NT2/D1 (cell line): ENCODE results near the gene ZNF621.

Source experiments
- DNase-seq: peaks from one replicate; pipeline ENCODE4 v3.0.0-alpha.2; 2011; ENCODE audit warnings: low read depth, low spot score
- H3K27me3 ChIP-seq: 2 replicates; pipeline ENCODE4 v1.6.0; 2011; ENCODE audit warnings: mild to moderate bottlenecking; ENCODE audit not compliant: insufficient read length, insufficient read depth
- H3K36me3 ChIP-seq: 2 replicates; pipeline ENCODE4 v1.6.1; 2011; ENCODE audit warnings: mild to moderate bottlenecking, low read length, mixed read lengths; ENCODE audit not compliant: insufficient read depth, insufficient read length
- H3K4me1 ChIP-seq: 2 replicates; pipeline ENCODE4 v1.5.1; 2011; ENCODE audit not compliant: insufficient read depth, insufficient read length
- H3K4me3 ChIP-seq: 2 replicates; pipeline ENCODE4 v1.5.1; 2011; ENCODE audit warnings: low read depth; ENCODE audit not compliant: insufficient read length
- H3K9ac ChIP-seq: 2 replicates; pipeline ENCODE4 v1.6.0; 2011; ENCODE audit warnings: low read depth; ENCODE audit not compliant: insufficient read length
- H3K9me3 ChIP-seq: 2 replicates; pipeline ENCODE4 v1.5.1; 2011; ENCODE audit warnings: mild to moderate bottlenecking, low read length; ENCODE audit not compliant: insufficient read depth
- SUZ12 ChIP-seq: IDR thresholded peaks from 2 replicates; pipeline ENCODE4 v1.6.1; 2011; ENCODE audit not compliant: insufficient read length, insufficient read depth; ENCODE audit errors: extremely low read depth
- YY1 ChIP-seq: IDR thresholded peaks from 2 replicates; pipeline ENCODE4 v1.6.1; 2011; ENCODE audit not compliant: insufficient read length, insufficient read depth
- ZNF274 ChIP-seq: IDR thresholded peaks from 2 replicates; pipeline ENCODE4 v1.6.1; 2011; ENCODE audit warnings: mild to moderate bottlenecking, low read depth, low read length

ZNF621 gene

GRCh38 chr3:40524568-40525285 lies at the start of gene ZNF621:
TSS of gene ZNF621 (plus strand) at chr3:40524960. CDS start at chr3:40525841, 881 bp downstream.
- Histone ChIP-seq H3K27me3 (no peaks in the 10 kb centered on the region), H3K9me3 (no peaks in the 10 kb centered on the region), H3K4me3 (peak within 1 kb of the TSS; percentile 97), H3K36me3 (peaks cover 29% of the 10 kb centered on the region), H3K9ac (peak within 1 kb of the TSS; percentile 99), H3K4me1 (no peaks in the 10 kb centered on the region)
- DNase-seq, result peak; percentile 82
- TF ChIP-seq YY1 (no peak), ZNF274 (no peak), SUZ12 (no peak)

DNA sequence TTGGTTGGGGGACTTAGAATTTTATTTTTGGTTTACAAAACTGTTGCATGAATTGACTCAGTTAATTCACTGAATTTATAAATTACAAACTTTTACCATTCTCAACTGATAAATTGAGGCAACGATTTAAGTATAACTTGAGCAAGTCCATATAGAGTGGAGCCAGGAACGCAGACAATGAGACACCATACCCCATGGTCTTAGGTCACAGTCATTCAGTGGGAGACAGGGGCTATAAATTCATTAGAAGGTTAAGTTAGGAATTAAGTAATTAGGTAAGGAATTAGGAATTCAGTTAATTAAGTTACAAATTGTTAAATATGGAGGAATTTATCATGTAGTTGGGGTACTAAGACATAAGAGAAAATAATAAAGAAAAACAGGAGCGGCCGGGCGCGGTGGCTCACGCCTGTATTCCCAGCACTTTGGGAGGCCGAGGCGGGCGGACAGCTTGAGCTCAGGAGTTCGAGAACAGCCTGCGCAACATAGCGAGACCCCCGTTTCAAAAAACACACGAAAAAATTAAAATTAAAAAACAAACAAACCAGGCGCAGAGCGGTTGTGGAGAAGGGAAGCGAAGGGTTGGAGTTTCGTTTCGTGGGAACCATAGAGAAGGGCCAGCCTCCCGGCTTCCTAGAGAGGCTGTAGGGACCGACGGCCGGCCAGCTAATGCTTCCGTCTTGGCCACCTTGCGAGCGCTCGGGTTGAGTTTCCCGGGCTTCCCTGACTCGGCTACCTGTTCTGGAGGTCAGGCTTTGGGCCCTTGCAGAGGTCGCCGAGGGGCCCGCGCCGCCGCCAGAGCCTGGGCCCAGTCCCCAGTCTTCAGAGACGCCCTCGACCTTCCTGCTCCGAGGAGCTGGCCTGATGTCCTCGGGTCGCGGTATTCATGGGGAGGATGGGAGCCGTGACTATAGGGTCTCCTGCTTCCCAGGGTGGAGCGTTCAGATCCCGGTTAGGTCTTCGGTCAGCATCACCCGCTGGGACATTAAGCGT lies 48.0 kb upstream of the ZNF621 start, which contains the start of gene ZNF619:
Gene ZNF619 (plus strand): TSS at position 645 of the 993 bp plus-strand sequence. CDS start 858 bp downstream, outside the sequence.
- H3K9me3 ChIP-seq, result no peaks in the 10 kb centered on the region
- TF ChIP-seq SUZ12 (no peak), YY1 (no peak), ZNF274 (no peak)
- DNase-seq, result no peak
- no peaks in the 10 kb centered on the region for H3K27me3 ChIP-seq
- H3K9ac ChIP-seq, result peak within 1 kb of the TSS; percentile 79
- H3K4me3 ChIP-seq, result peak within 1 kb of the TSS; percentile 61
- H3K36me3 ChIP-seq, result peaks cover 6% of the 10 kb centered on the region
- H3K4me1 ChIP-seq, result no peaks in the 10 kb centered on the region

DNA sequence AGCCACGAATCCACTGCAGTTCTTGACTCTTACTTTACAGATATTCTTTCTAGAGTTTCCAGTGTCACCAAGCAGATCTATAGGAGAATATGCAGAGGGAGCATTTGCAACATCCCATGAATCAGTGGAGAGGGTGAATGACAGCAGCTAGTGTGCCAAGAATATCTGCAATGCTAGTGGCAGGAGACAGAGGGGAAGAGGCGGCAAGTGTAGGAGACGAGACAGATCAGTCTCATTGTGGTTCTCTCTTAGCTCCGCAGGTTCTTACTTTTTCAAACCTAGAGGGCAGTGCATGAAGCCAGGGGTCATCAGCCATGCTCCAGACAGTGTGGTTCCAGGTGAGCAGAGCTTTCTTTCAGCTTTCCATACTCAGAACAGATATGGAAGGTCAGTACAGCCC lies 47.1 kb upstream of the ZNF621 start:
- peaks cover 6% of the 10 kb centered on the region for H3K36me3 ChIP-seq
- DNase-seq, result no peak
- H3K9ac ChIP-seq, result no peak overlapping the region
- TF ChIP-seq ZNF274 (no peak), YY1 (no peak), SUZ12 (no peak)
- no peaks in the 10 kb centered on the region for H3K9me3 ChIP-seq
- no peaks in the 10 kb centered on the region for H3K27me3 ChIP-seq
- no peaks in the 10 kb centered on the region for H3K4me1 ChIP-seq
- H3K4me3 ChIP-seq, result peak overlapping the region; percentile 61

DNA sequence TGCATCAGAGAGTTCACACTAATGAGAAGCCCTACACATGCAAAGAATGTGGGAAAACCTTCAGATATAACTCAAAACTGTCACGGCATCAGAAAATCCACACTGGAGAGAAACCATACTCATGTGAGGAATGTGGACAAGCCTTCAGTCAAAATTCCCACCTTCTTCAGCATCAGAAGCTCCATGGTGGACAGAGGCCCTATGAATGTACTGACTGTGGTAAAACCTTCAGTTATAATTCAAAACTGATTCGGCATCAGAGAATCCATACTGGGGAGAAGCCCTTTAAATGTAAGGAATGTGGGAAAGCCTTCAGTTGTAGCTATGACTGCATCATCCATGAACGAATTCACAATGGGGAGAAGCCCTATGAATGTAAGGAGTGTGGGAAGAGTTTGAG lies 37.6 kb upstream of the ZNF621 start:
- TF ChIP-seq YY1 (no peak), ZNF274 (no peak), SUZ12 (no peak)
- no peak overlapping the region for H3K9ac ChIP-seq
- H3K4me3 ChIP-seq, result no peak overlapping the region
- H3K4me1 ChIP-seq, result no peaks in the 10 kb centered on the region
- H3K9me3 ChIP-seq, result peaks cover 22% of the 10 kb centered on the region
- no peaks in the 10 kb centered on the region for H3K27me3 ChIP-seq
- H3K36me3 ChIP-seq, result peaks cover 15% of the 10 kb centered on the region
- no peak for DNase-seq

DNA sequence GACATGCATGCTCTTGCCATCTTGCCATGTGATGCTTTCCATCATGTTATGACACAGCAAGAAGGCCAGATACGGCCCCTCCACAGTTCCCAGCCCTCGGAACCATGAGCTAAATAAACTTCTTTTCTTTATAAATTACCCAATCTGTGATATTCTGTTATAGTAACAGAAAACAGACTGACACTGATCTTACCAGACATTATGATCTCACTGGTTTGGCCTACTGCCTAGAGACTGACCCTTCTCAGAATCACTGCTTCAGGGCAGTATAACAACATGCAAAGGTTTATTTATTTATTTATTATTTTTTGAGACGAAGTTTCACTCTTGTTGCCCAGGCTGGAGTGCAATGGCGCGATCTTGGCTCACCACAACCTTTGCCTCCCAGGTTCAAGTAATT lies 33.8 kb upstream of the ZNF621 start:
- no peak overlapping the region for H3K4me3 ChIP-seq
- H3K36me3 ChIP-seq, result peaks cover 9% of the 10 kb centered on the region
- no peak for TF ChIP-seq YY1
- TF ChIP-seq SUZ12, result no peak
- no peak for TF ChIP-seq ZNF274
- H3K27me3 ChIP-seq, result no peaks in the 10 kb centered on the region
- H3K9ac ChIP-seq, result no peak overlapping the region
- DNase-seq, result no peak
- H3K4me1 ChIP-seq, result no peaks in the 10 kb centered on the region
- H3K9me3 ChIP-seq, result peaks cover 22% of the 10 kb centered on the region

DNA sequence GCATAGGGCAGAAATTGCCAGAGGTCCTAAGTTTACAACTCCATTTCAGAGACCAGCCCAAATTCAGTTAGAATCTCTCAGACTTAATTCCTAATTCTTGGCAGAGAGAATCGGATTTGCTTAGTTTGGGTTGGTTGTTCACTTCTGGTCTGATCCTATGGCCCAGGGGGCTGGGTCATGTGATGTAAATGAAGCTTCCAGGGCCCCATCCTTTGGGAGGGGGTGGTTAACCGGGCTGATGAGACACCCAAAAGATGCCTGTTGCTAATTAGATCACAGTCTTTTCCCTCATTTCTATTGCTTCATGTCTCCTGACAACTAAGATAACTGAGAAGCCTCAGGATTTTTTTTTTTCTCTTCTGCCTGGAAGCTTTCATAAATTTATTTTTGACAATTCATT lies 30.1 kb upstream of the ZNF621 start:
- Histone ChIP-seq H3K9me3 (no peaks in the 10 kb centered on the region), H3K4me1 (no peaks in the 10 kb centered on the region), H3K27me3 (no peaks in the 10 kb centered on the region), H3K9ac (no peak overlapping the region), H3K4me3 (no peak overlapping the region), H3K36me3 (no peaks in the 10 kb centered on the region)
- TF ChIP-seq ZNF274 (no peak), SUZ12 (no peak), YY1 (no peak)
- DNase-seq, result no peak

- H3K9me3 ChIP-seq, result no peaks in the 10 kb centered on the region
- no peak overlapping the region for H3K4me3 ChIP-seq
- TF ChIP-seq YY1 (no peak), ZNF274 (no peak), SUZ12 (no peak)
- no peak for DNase-seq
- H3K4me1 ChIP-seq, result no peaks in the 10 kb centered on the region
- no peak overlapping the region for H3K9ac ChIP-seq
- no peaks in the 10 kb centered on the region for H3K27me3 ChIP-seq
- H3K36me3 ChIP-seq, result no peaks in the 10 kb centered on the region
Observed at GRCh38 chr3:40497288-40497687, 27.5 kb upstream of the ZNF621 start.
